K562 (cell line): Measurements from ENCODE around the gene GON4L. TPM values are rescaled to one million over a fixed set of nuclear protein-coding genes. Genes with fewer than 3 reads are reported as not detected.
"Not testable (repeated sequence)": the region's sequence is repeated elsewhere in the genome, so short reads cannot be mapped to it uniquely, and the experiment has no call there.

Experiments
- ATAC-seq: fragments of 200-7000 bp; cut with Tn5 transposase; 3 replicates; pipeline ENCODE4 v1.9.1; 2020; ENCODE audit warnings: moderate library complexity
- BruUV-seq: library from RNA; stranded (reverse); fragments of 400-500 nt; replicated peaks from 2 replicates; lab custom pipeline; 2021; lab: Mats Ljungman, UMichigan
- CTCF ChIA-PET: fragments of 300-600 bp; formaldehyde crosslinking; extraction: SDS; loops from one replicate; lab custom pipeline; 2021; ENCODE audit warnings: low intra/inter-chr PET ratio; lab: Yijun Ruan, JAX
- POLR2A ChIA-PET: fragments of 300-600, 350-650 bp; sonication (Branson Sonifier 250); formaldehyde crosslinking; extraction: SDS; loops from one replicate; lab custom pipeline; 2021; ENCODE audit warnings: antibody characterized with exemption, inconsistent platforms; lab: Yijun Ruan, JAX
- DNase-seq, 4 experiments: peaks; one replicate each; pipeline versions ENCODE4 v3.0.0 to v3.0.0-alpha.2; 2011 to 2018; ENCODE audit warnings: low spot score in 3 of 4, mixed read lengths in 3 of 4; ENCODE audit errors: extremely low read depth in 1 of 4
- FAIRE-seq: peaks from 2 replicates; lab custom pipeline; 2011; peaks lifted over from hg19 to GRCh38; lab: Jason Lieb, UNC
- H2AFZ ChIP-seq: 2 replicates; pipeline ENCODE4 v1.6.0; 2011; ENCODE audit warnings: low read depth, low read length, control low read depth, inconsistent platforms
- H3K27ac ChIP-seq: fragments of 200-600 bp; 3 replicates; pipeline ENCODE4 v1.8.0; 2011; ENCODE audit warnings: low read depth, mild to moderate bottlenecking, control low read depth, inconsistent platforms, low read length, moderate library complexity, mixed read lengths; ENCODE audit errors: extremely low read depth
- H3K27me3 ChIP-seq, 2 experiments: fragments of 300-600 bp in 1 of 2; 2 replicates in 1 of 2; 3 replicates in 1 of 2; pipeline versions ENCODE4 v1.6.0 to v1.8.0; 2011; ENCODE audit warnings: inconsistent platforms in 2 of 2, low read length in 2 of 2, mild to moderate bottlenecking in 1 of 2, mixed read lengths in 1 of 2, moderate library complexity in 1 of 2; ENCODE audit not compliant: control insufficient read depth in 2 of 2, insufficient read depth in 2 of 2
- H3K36me3 ChIP-seq: fragments of 300-600 bp; 3 replicates; pipeline ENCODE4 v1.8.0; 2011; ENCODE audit warnings: mild to moderate bottlenecking, low read length, inconsistent platforms; ENCODE audit not compliant: control insufficient read depth, insufficient read depth
- H3K4me1 ChIP-seq, 2 experiments: fragments of 200-600 bp in 1 of 2; replicated peaks in 1 of 2; 2 replicates in 1 of 2; 3 replicates in 1 of 2; pipeline versions ENCODE4 v1.5.1 to v1.8.0; 2011; ENCODE audit warnings: inconsistent platforms in 2 of 2, low read length in 2 of 2, mild to moderate bottlenecking in 1 of 2, mixed read lengths in 1 of 2, moderate library complexity in 1 of 2; ENCODE audit not compliant: control insufficient read depth in 2 of 2, insufficient read depth in 2 of 2
- H3K4me2 ChIP-seq: 2 replicates; pipeline ENCODE4 v1.6.1; 2011; ENCODE audit warnings: low read length, control low read depth, inconsistent platforms, mixed read lengths; ENCODE audit not compliant: insufficient read depth
- H3K4me3 ChIP-seq: fragments of 200-600 bp; sonication (generic), shearing (Covaris generic); 2 replicates; pipeline ENCODE4 v1.5.1; 2016; ENCODE audit warnings: control low read depth, inconsistent platforms
- H3K79me2 ChIP-seq: fragments of 200-600 bp; 3 replicates; pipeline ENCODE4 v1.8.0; 2011; ENCODE audit warnings: low read length, inconsistent platforms; ENCODE audit not compliant: control insufficient read depth, insufficient read depth
- H3K9ac ChIP-seq, 2 experiments: 2 replicates each; pipeline versions ENCODE4 v1.6.0 to v1.6.1; 2011; ENCODE audit warnings: low read depth in 2 of 2, low read length in 2 of 2, control low read depth in 1 of 2, inconsistent platforms in 1 of 2, mild to moderate bottlenecking in 1 of 2, mixed read lengths in 1 of 2; ENCODE audit not compliant: insufficient read depth in 1 of 2
- H3K9me1 ChIP-seq: one replicate; pipeline ENCODE4 v1.6.0; 2011; ENCODE audit warnings: inconsistent platforms, mild to moderate bottlenecking, low read length, moderate library complexity; ENCODE audit not compliant: control insufficient read depth, insufficient read depth
- H3K9me3 ChIP-seq: replicated peaks from 2 replicates; pipeline ENCODE4 v1.5.1; 2011; ENCODE audit warnings: low read depth, low read length, inconsistent platforms; ENCODE audit not compliant: control insufficient read depth, insufficient read depth
- H4K20me1 ChIP-seq: replicated peaks from 2 replicates; pipeline ENCODE4 v1.6.1; 2011; ENCODE audit warnings: low read length, inconsistent platforms, mixed read lengths; ENCODE audit not compliant: control insufficient read depth, insufficient read depth
- BRD4 ChIP-seq: fragments of 200-600 bp; sonication (generic); IDR thresholded peaks from 2 replicates; pipeline ENCODE4 v1.6.1; 2017; ENCODE audit warnings: inconsistent platforms
- MEIS2 ChIP-seq: fragments of 450-650 bp; IDR thresholded peaks from 2 replicates; pipeline ENCODE4 v1.6.1; 2014; ENCODE audit warnings: mild to moderate bottlenecking; ENCODE audit not compliant: partially characterized antibody
- RBM25 ChIP-seq: fragments of 200-400 bp; formaldehyde crosslinking; IDR thresholded peaks from 2 replicates; pipeline ENCODE4 v1.6.1; 2018; ENCODE audit warnings: low read length, low read depth, moderate library complexity; ENCODE audit not compliant: severe bottlenecking
- SP1 ChIP-seq: sonication (generic); formaldehyde crosslinking; IDR thresholded peaks from 2 replicates; pipeline ENCODE4 v1.8.1; 2022; ENCODE audit warnings: mild to moderate bottlenecking, missing genetic modification reagents
- ZEB2 ChIP-seq: fragments of 450-650 bp; IDR thresholded peaks from 2 replicates; pipeline ENCODE4 v1.6.1; 2016
- ZNF174 ChIP-seq: fragments of 250-450 bp; sonication (Bioruptor Pico); IDR thresholded peaks from 2 replicates; pipeline ENCODE4 v1.4.0; 2020; ENCODE audit warnings: mild to moderate bottlenecking
- ZNF778 ChIP-seq: fragments of 450-650 bp; formaldehyde crosslinking; IDR thresholded peaks from 2 replicates; pipeline ENCODE4 v1.4.0; 2020; ENCODE audit warnings: mild to moderate bottlenecking, moderate library complexity
- WGBS: fragments of 100-300 bp; shearing (Covaris generic); methylation state at CpG from one replicate; pipeline ENCODE4 v1.1.6; 2016; ENCODE audit warnings: low coverage, mixed read lengths; ENCODE audit not compliant: insufficient coverage; ENCODE audit errors: missing lambda C conversion rate; 5-methylcytosine and 5-hydroxymethylcytosine counted together
- in situ Hi-C: fragments of 300-500 bp; cut with MboI; formaldehyde crosslinking; loops from 4 replicates; pipeline ENCODE4 v1.15.0; 2018; ENCODE audit warnings: inconsistent platforms, mixed read lengths
- intact Hi-C: fragments of 100-400 bp; cut with micrococcal nuclease; formaldehyde crosslinking; loops from 2 replicates; pipeline ENCODE4 v1.14.2; 2022
- polyA plus RNA-seq, 8 experiments: library from polyadenylated mRNA; depleted of rRNA in 4 of 8; stranded (reverse) in 5 of 8; unstranded in 3 of 8; fragments of >200 nt; fragmentation: Nextera tagmentation in 2 of 8; fragmentation: Illumina TruSeq in 1 of 8; extraction: Ambion mirVana in 2 of 8; extraction: Trizol in 1 of 8; gene quantifications; 2 replicates each; pipeline versions ENCODE4 v1.2.1 to v1.2.3, GENCODE V29; 2011 to 2014; ENCODE audit warnings: inconsistent platforms in 1 of 8, missing spikeins in 1 of 8
- total RNA-seq, 7 experiments: library from RNA; depleted of rRNA in 6 of 7; stranded (reverse); fragments of >200 nt in 6 of 7; fragmentation: Illumina TruSeq in 2 of 7; extraction: Trizol in 2 of 7; gene quantifications; 2 replicates each; pipeline versions ENCODE4 v1.2.1 to v1.2.3, GENCODE V29; 2011 to 2021; ENCODE audit warnings: low replicate concordance in 1 of 7
- TF ChIP-seq, protein P1 (sequence below), 2 experiments: fragments of 450-650 bp in 1 of 2; sonication (generic) in 1 of 2; formaldehyde crosslinking; conservative IDR thresholded peaks; 2 replicates each; pipeline versions ENCODE4 v1.4.0 to v1.8.1; 2020 to 2022; ENCODE audit warnings: mild to moderate bottlenecking in 1 of 2, missing genetic modification reagents in 1 of 2
- TF ChIP-seq, protein P2 (sequence below): fragments of 450-650 bp; conservative IDR thresholded peaks from 2 replicates; pipeline ENCODE4 v1.6.1; 2016; ENCODE audit warnings: missing genetic modification characterization, low read depth, mild to moderate bottlenecking, control low read depth, missing compliant biosample characterization

The GON4L gene
- total and polyA plus RNA-seq, 9 of the 15 experiments (the other 6 are each of a cell fraction or from before 2014, with no cell fraction given): 20.2 to 47.4 (median 33.6) TPM

GRCh38 chr1:155801149-155801548, 55.9 kb downstream of the GON4L start (continued):
- TF ChIP-seq MEIS2: peak; percentile 50

- H3K9me1 ChIP-seq, intact Hi-C loops, H3K9me3 ChIP-seq, CTCF ChIA-PET, H3K4me2 ChIP-seq, FAIRE-seq, H4K20me1 ChIP-seq, H2AFZ ChIP-seq, POLR2A ChIA-PET, H3K79me2 ChIP-seq, H3K27ac ChIP-seq, H3K4me1 ChIP-seq, H3K27me3 ChIP-seq, ATAC-seq, H3K9ac ChIP-seq, in situ Hi-C loops, BruUV-seq, DNase-seq, H3K4me3 ChIP-seq: not testable (repeated sequence)
- 95% methylated on average over 4 of the region's 4 CpGs for WGBS
- peaks cover 61% of the 10 kb centered on the region for H3K36me3 ChIP-seq
Measured at GRCh38 chr1:155795618-155796017, 61.4 kb downstream of the GON4L start.

GRCh38 chr1:155794605-155795245, 62.3 kb downstream of the GON4L start:
- ATAC-seq (no peak), FAIRE-seq (no peak), DNase-seq (no peak)
- no TSS peak for BruUV-seq
- no peaks in the 10 kb centered on the region for H3K4me1 ChIP-seq
- H4K20me1 ChIP-seq: no peaks in the 10 kb centered on the region
- WGBS: 79% methylated on average over 4 of the region's 4 CpGs
- H2AFZ ChIP-seq: no peak overlapping the region
- H3K79me2 ChIP-seq: no peaks in the 10 kb centered on the region
- H3K9me3 ChIP-seq: no peaks in the 10 kb centered on the region
- CTCF ChIA-PET: no interaction called here
- TF ChIP-seq, protein P1, sequence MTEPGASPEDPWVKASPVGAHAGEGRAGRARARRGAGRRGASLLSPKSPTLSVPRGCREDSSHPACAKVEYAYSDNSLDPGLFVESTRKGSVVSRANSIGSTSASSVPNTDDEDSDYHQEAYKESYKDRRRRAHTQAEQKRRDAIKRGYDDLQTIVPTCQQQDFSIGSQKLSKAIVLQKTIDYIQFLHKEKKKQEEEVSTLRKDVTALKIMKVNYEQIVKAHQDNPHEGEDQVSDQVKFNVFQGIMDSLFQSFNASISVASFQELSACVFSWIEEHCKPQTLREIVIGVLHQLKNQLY (CRISPR knock-in tag; conservative IDR thresholded peaks at IDR 0.05): no peak
- no peak for TF ChIP-seq ZNF778 (CRISPR knock-in tag)
- no peak for TF ChIP-seq RBM25
- no peak for TF ChIP-seq ZEB2
- TF ChIP-seq, protein P2, sequence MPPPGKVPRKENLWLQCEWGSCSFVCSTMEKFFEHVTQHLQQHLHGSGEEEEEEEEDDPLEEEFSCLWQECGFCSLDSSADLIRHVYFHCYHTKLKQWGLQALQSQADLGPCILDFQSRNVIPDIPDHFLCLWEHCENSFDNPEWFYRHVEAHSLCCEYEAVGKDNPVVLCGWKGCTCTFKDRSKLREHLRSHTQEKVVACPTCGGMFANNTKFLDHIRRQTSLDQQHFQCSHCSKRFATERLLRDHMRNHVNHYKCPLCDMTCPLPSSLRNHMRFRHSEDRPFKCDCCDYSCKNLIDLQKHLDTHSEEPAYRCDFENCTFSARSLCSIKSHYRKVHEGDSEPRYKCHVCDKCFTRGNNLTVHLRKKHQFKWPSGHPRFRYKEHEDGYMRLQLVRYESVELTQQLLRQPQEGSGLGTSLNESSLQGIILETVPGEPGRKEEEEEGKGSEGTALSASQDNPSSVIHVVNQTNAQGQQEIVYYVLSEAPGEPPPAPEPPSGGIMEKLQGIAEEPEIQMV (tag): no peak
- no peak for TF ChIP-seq SP1 (CRISPR knock-in tag)
- no peak for TF ChIP-seq BRD4
- TF ChIP-seq ZNF174 (CRISPR knock-in tag): no peak
- POLR2A ChIA-PET: no interaction called here
- intact Hi-C loops: no loop called here
- peaks cover 58% of the 10 kb centered on the region for H3K36me3 ChIP-seq
- H3K27ac ChIP-seq: no peak overlapping the region
- no peak overlapping the region for H3K9ac ChIP-seq
- H3K27me3 ChIP-seq: no peaks in the 10 kb centered on the region
- in situ Hi-C loops: no loop called here
- H3K4me3 ChIP-seq: no peak overlapping the region
- no peak overlapping the region for H3K4me2 ChIP-seq
- no peaks in the 10 kb centered on the region for H3K9me1 ChIP-seq
